Activated CD8-positive, alpha-beta memory T cell treated with anti-CD3 and anti-CD28 coated beads, Interleukin-2, amount 50 U/mL, for 24 hours (primary cell): ENCODE results near the gene GPR17.

ENCODE experiments used
- DNase-seq: peaks from one replicate; pipeline ENCODE4 v3.0.0-alpha.2; 2020; ENCODE audit errors: extremely low read depth

Gene GPR17

GRCh38 chr2:127671557-127672302 is 25.8 kb downstream of the GPR17 start:
- no peak for DNase-seq

GRCh38 chr2:127672341-127673224 is 26.6 kb downstream of the GPR17 start:
- no peak for DNase-seq

- DNase-seq: no peak
Measured at GRCh38 chr2:127673291-127674069, 27.5 kb downstream of the GPR17 start.

- DNase-seq: no peak
Measured at GRCh38 chr2:127674241-127675209, 28.6 kb downstream of the GPR17 start.

- DNase-seq: no peak
Measured at GRCh38 chr2:127675331-127676261, 29.6 kb downstream of the GPR17 start, which contains the start of gene LIMS2. TSS of gene LIMS2 (minus strand) at chr2:127675530. CDS start at chr2:127675024, 506 bp downstream.

- DNase-seq: no peak
Measured at GRCh38 chr2:127676906-127677305, 31.0 kb downstream of the GPR17 start.

GRCh38 chr2:127678531-127678930 is 32.6 kb downstream of the GPR17 start:
- DNase-seq: no peak

- no peak for DNase-seq
Measured at GRCh38 chr2:127678991-127679390, 33.0 kb downstream of the GPR17 start.

- DNase-seq: no peak
Measured at GRCh38 chr2:127679680-127680361, 33.9 kb downstream of the GPR17 start.

GRCh38 chr2:127680706-127681287 is 34.8 kb downstream of the GPR17 start:
- no peak for DNase-seq

- DNase-seq: no peak
Measured at GRCh38 chr2:127681288-127681804, 35.4 kb downstream of the GPR17 start.

GRCh38 chr2:127681976-127682857 is 36.3 kb downstream of the GPR17 start:
- DNase-seq: no peak

- no peak for DNase-seq
Measured at GRCh38 chr2:127683056-127683455, 37.1 kb downstream of the GPR17 start.

GRCh38 chr2:127683757-127684156 is 37.8 kb downstream of the GPR17 start:
- no peak for DNase-seq

- no peak for DNase-seq
Measured at GRCh38 chr2:127685410-127686080, 39.6 kb downstream of the GPR17 start.

GRCh38 chr2:127688405-127688804 is 42.5 kb downstream of the GPR17 start:
- no peak for DNase-seq

GRCh38 chr2:127690696-127691095 is 44.7 kb downstream of the GPR17 start:
- no peak for DNase-seq
